HG03460 (cell line): Measurements from ENCODE around the gene MAT1A.
"Not testable (repeated sequence)": the region's sequence is repeated elsewhere in the genome, so short reads cannot be mapped to it uniquely, and the experiment has no call there.

ENCODE experiments used
- ATAC-seq: cut with Tn5 transposase; IDR thresholded peaks from one replicate; pipeline ENCODE4 v1.9.1; 2021; ENCODE audit not compliant: unreplicated experiment

The MAT1A gene

DNA sequence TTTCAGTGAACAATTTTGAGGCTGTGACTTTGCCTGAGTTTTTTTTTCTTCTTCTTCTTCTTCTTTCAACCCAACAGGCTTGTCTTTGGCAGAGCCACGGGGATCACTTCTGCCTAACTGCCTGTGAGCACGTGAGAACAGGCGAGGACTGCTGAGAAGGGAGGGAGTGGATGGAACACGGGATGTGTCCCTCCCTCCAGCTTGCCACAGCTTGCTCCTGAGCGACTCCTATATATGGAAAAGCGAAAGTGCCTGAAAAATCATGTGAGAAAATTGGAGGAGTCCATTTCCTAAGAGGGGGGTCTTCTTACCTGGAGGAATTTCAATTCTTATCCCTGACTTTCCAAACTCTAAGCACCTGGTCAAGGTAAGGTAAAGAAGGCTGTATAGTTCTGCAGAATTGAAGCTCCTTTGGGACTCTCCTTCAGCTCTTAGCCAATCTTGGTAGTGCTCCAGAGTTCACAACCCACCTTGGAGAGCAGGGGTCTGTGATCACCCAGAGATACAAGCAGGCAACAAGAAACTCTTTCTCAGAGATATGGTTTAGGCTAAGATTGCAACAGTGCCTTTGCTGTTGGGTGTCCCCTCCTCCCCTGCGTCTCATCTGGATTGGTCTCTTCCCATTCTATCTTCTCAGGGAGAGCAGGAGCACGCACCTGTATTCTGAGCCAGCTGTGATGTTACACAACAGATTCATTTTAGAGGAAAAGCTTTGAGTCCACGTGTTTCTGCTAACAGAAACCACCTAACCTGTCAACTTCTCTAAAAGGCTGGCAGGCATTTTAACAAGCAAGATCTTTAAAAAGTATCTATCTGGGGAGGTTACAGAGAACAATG is at the start of gene MAT1A:
Gene MAT1A (minus strand): TSS at position 208 of the 837 bp plus-strand sequence. CDS start 235 bp downstream, outside the sequence.
- ATAC-seq: no peak

DNA sequence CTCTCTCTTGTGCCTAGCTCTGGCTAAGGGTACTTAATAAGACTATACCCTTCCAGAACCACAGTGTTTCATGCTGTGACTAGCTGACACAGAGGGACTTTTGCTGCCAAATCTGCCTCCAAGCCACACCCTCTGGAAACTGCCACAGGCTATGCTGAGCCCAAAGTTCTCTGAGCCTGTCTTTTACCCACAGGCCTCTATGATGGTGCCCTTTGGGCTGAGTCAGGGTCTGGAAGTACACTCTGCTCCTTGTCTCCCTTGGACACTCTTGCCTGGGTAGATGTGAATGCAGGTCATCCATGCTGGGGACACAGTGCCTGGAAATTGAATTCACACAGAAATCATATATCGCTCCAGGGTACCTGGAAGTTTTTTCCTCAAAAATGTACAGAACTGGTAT is 44.5 kb upstream of the MAT1A start:
- ATAC-seq: no peak

DNA sequence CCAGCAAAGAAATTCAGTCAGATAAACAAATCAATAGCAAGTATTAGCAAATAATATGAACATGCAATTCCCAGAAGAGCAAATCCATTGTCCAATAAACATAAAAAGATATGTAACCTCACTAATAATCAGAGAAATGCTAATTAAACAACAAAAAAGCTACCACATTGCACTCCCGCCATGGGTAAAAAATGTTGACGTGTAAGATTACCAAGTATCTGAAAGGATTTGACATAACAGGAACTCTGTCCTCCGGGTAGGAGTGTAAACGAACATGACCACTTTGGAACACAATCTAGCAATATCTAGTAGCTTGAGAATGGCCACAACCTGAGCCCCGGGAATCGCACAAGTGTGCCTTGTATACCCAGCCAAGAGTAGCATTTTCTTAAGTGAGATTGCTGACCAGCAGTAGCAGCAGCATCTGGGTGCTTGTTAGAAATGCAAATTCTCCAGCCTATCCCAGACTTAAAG is 35.5 kb upstream of the MAT1A start:
- ATAC-seq: no peak

DNA sequence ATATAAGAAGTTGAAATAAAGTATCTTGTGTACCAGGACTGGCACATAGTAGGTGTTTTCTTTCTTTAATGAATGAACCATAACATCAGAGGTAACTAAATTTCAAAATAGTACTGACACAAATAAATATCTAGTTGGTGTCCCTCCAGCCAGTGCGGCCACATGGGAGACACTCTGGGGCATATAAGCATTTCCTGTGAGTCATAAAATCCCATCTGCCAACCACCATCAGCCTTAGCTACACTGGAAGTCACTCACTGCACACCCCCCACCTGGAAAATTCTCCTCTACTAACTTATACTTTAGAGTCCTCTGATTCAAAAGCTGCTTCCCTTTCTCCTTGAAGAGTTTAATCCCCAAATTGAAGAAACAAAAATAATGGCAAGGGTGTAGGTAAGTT is 34.6 kb upstream of the MAT1A start:
- no peak for ATAC-seq

DNA sequence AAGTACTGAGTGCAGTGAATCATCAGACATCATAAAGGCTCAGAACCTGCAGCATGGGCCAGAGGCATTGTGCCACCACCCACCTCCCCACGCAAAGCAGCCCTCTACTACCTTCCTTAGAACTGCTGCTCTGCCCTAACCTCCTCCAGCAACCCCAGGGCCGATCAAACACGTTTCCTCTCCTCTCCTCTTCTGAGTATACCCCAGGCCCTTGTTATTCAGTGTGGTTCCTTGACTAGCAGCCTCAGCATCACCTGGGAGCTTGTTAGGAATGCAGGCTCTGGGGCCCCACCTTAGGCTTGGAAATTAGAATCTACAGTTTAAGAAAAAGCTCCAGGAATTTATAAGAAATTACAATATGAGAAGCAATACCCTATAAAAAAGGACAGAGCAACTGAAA is 33.9 kb upstream of the MAT1A start:
- no peak for ATAC-seq

DNA sequence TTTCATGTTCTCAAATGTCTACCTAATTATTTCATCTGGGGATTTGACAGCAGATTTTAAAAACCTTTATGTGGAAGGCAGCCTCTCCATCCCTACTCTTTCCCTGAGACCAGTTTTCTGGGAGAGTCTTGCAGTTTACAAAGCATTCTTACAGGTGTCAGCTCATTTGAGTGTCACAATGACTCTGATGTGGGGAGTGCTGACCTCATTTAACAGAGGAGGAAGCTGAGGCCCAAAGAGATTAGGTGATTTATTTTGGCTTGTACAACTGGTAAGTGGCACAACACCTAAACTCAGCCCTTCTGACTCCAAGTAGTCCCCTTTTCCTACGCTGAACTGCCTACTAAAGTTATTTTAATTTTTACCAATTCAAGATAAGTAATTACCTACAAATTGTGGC is 33.3 kb upstream of the MAT1A start:
- ATAC-seq: no peak

DNA sequence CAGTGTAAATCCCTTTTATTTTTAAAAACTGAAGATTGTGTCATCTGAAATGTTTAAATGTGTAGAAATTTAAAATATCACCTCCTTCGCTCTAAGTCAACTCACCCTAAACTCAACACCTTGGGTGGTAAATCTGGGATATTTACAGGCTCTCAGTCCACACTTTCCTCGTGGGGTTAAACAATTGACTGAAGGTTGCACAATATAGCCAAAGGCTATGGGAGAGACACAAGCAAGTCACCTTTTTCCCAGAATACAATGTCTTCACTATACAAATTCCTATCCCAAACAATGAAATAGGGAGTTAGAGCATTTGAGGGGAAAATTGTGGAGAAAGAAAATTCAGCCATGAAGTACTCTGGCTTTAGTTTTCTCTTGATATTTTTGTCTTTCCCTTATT is 32.7 kb upstream of the MAT1A start:
- ATAC-seq: no peak

DNA sequence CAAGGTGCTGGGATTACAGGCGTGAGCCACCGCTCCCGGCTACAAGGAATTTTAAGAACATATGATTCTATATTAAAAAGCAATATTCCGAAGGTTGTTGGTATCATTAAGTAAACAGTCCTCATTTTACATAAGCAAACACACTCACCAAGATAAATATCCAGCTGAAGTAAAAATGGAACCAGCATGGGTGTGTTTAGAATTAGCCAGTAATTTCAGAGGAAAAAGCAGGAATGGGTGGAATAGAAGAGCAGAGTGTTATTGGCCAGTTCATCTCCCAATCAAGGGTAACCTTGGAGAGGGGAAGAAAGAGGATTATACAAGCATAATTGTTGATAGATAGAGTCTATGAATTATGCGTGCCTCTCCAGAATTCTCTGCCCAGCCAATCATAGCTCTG is 31.7 kb upstream of the MAT1A start:
- no peak for ATAC-seq

DNA sequence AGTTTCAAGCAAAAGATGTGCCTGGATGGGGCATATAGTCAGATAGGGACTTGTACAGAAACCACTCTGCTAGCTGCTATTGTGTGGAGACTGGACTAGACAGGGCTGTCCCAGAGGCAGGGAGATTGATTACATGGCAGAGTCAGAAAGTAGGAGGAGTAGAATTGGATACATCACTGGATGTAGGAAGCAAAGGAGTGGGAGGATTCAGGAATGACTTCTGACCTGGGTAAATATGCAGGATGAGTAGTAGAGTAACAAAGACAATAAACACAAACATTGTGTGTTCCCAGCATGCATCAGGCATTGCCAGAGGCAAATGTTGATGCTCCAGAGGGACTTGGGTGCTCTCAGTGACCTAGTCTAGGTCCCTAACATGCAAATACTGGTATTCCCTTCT is 30.9 kb upstream of the MAT1A start:
- ATAC-seq: no peak

DNA sequence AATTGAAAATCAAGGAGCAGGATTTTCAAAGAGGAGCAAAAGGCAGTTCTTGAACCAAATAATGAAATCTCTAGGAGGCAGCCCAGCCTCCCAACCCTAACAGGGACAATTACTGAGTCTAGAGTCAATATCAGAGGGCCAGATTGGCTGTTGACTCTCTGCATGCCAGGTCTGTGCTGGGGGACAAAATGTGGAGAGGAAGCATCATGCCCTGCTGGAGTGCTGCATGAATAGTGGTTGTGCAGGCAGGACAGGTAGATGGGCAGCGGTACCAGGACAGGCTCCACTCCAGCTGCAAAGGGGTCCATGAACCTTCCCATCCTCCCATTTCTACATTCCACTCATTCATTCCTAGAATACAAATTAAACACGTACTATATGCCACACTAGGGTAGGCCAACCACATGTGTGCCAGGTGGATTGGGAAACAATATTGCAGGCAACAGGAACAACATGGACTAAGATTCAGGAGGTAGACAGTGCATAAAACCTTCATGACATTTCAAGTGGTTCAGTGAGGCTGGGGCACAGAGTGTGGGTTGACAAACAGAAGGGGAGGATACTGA is 30.4 kb upstream of the MAT1A start:
- ATAC-seq: no peak

DNA sequence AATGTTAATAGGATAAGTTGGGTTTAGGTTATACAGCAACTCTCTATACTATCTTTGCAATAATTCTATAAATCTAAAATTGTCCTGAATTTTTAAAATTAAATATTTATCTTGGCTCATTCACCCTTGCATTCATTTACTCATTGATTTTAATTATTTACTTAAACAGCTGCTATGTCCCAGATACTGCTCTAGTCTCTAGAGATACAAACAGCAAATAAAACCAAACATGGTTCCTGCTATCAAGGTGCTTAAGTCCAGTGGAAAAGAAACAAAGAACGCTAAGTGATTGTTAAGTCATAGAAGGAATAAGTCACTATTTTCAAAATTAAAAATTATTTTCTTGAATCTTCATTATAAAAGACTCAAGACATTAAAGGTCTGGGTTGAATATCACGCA is 29.9 kb upstream of the MAT1A start:
- no peak for ATAC-seq

DNA sequence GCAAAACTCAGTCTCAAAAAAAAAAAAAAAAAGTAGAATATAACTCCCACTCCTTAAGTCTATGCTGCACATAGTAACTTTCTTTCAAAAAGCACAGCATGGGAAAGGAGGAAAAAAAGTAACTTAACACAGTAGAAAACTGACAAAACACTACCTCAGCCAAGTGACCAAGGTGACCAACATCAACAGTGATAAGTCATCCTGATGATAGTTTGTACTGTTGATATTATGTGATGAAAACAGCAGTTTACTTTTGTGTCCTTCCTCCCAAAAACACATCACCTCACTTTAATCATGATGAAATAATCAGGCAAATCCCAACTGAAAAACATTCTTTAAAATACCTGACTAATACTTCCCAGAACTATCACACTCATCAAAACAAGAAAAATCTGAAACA is 29.3 kb upstream of the MAT1A start:
- no peak for ATAC-seq

DNA sequence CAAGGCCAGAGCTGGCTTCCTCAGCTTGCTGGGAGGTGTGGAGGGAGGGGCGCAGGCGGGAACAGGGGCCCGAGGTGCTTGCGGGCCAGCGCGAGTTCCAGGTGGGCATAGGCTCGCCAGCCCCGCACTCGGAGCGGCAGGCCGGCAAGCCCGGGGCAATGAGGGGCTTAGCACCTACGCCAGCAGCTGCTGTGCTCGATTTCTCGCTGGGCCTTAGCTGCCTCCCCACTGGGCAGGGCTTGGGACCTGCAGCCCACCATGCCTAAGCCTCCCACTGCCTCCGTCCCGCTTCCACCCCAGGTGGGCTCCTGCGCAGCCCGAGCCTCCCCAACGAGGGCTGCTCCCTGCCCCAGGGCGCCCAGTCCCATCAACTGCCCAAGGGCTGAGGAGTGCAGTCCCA is 25.9 kb upstream of the MAT1A start:
- no peak for ATAC-seq

DNA sequence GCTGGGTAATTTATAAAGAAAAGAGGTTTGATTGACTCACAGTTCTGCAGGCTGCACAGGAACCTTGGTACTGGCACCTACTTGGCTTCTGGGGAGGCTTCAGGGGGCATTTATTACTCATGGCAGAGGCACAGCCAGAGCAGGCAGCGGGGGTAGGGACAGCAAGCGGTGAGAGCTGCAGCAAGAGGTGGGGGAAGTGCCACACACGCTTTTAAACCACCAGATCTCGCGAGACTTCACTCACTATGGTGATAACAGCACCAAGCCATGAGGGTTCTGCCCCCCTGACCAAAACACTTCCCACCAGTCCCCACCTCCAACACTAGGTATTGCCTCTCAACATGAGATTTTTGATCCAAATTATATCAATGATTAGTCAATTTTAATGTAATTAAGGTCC is 24.1 kb upstream of the MAT1A start:
- ATAC-seq: no peak

DNA sequence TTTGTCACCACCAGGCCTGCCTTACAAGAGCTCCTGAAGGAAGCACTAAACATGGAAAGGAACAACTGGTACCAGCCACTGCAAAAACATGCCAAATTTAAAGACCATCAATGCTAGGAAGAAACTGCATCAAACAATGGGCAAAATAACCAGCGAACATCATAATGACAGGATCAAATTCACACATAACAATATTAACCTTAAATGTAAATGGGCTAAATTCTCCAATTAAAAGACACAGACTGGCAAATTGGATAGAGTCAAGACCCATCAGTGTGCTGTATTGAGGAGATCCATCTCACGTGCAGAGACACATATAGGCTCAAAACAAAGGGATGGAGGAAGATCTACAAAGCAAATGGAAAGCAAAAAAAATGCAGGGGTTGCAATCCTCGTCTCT is 16.5 kb upstream of the MAT1A start:
- ATAC-seq: not testable (repeated sequence)

DNA sequence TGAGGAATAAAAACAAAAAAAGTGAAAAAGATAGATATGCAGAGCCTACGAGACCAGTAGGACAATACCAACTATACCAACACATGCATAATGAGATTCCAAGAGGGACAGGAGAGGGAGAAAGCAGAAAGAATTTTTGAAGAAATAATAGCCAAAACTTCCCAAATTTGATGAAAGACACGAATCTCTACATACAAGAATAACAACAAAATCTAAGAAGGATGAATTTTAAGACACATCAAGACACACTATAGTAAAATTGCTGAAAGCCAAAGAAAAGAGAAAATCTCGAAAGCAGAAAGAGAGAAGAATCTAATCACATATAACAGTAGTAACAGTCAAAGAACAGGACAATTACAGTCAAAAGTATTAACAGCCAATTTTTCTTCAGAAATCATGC is 7.5 kb upstream of the MAT1A start:
- no peak for ATAC-seq

DNA sequence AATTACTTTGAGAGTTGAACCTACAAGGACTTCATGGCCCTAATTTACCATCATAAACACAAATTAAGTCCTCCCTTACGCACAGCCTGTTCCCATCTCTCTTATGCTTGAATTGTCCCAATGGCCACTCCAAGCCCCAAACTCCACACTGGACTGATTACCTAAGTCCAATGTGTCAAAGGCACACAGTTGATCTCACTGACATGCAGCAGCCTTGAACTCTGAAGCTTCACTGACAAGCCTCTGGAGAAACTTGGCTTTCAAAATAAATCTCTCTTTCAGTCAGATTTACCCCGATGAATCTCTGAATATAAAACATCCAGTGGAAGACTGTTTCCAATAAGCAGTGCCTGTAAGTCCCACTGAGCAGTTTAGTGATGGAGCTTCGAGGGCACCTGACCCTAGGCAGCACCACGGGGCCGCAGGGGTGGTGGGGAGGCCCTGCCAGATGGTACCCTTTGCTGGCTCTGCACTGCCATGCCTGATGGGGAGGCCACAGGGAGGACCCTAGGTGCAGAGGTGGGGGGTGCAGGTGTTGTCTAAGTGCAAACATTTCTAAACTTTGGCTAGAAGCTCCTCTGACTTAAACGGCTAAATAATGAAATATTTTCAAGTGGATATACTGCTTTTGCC is 3.3 kb upstream of the MAT1A start:
- no peak for ATAC-seq

DNA sequence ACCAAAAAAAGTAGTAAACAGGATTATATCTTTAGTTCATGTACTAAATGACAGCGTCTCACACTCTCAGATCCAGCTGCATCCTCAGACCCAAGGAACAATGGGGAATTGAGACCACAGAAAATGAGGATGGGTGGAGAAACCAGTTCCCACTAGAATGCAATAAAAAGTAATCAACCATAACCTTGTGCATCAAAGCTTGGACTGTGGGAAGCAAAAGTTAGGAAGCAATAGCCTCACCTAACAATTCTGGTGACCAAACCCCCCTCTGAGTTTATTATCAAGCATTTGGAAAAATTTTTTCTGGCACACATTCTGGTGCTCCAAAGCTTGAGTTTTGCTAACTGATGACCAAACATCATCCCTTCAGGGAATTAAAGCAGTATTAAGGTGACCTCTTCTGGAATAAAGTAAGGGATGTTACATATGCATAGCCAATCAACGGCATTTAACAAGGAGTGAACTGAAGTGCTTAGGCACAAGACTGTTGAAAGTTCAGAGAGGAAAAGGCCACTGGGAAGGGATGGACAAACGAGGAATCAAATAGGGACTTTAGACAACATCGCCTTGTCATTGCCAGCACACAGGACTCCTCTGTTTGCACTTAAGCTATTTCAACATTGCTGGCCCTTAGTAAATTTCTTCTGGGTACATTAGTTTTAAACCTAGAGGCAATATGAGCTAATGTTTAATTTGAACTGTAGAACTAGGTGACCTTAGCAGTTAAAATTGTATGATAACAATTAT is 1.2 kb upstream of the MAT1A start:
- ATAC-seq: no peak

DNA sequence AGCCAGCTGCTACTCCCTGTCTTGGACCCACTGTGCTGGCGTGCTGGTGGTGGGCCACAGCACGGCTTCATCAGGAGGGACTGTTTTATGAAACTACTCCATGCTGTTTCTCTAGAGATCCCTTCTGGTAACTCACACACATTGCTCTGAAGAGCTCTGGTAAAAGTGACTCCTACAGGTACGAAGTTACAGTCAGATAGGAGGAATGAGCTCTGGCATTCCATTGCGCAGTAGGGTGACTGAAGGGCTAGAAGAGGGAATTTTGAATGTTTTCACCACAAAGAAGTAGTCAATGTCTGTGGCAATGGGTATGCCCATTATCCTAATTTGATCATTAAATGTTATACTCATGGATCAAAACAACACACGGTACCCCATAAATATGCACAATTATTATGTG is 609 bp downstream of the MAT1A start:
- ATAC-seq: no peak

DNA sequence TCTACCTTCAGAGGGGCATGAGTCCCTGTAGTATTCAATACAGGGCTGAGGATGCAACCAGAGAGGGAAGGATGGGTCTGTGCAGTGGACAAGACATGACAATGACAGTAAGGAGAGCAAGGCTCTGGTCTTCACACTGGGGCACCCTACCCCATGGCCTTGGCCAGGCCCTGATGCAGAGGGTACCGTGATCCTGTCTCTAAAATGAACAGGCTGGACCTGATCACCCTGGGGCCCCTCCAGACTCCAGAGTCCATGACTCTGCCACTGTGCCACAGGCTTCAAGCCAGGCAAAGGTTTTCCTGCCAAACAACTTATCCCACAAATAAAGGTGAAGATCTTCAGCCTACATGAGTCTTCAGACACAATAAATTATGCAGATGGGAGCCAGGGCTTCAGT is 4.9 kb downstream of the MAT1A start:
- ATAC-seq: no peak

DNA sequence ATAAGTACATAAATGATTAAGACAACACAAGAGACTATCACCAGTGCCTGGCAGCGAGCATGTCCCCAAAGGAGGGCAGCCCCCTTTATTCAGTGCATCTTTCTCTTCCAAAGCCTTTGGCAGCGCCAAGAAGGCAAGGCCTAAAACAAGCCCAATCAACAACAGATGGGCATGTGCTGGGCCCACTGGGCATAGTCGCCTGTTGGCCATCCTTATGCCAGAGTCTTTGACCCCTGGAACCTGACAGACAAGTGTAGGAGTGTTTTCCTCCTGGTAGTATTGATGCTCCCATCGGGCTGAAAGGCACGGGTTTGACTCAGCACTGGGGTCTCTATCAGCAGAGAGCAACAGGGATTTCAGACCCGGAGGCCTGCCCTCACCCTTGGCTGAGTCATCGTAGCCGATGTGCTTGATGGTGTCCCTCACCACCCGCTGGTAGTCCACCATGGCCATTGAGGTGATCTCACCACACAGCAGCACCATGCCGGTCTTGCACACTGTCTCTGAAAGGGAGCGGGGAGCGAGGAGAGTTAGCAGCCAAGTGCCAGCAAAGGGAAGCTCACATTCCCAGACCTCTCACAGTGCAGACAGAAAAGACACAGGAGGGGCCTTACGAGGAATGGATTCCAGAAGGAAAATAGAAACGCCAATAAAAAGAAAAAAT is 5.8 kb downstream of the MAT1A start:
- ATAC-seq: no peak
